HG02943 (cell line): Measurements from ENCODE around the gene FER.
"Not testable (repeated sequence)": the region's sequence is repeated elsewhere in the genome, so short reads cannot be mapped to it uniquely, and the experiment has no call there.

Source experiments
- ATAC-seq: cut with Tn5 transposase; IDR thresholded peaks from one replicate; pipeline ENCODE4 v1.9.1; 2021; ENCODE audit warnings: mild to moderate bottlenecking, low read depth, moderate library complexity; ENCODE audit not compliant: unreplicated experiment

FER gene

DNA sequence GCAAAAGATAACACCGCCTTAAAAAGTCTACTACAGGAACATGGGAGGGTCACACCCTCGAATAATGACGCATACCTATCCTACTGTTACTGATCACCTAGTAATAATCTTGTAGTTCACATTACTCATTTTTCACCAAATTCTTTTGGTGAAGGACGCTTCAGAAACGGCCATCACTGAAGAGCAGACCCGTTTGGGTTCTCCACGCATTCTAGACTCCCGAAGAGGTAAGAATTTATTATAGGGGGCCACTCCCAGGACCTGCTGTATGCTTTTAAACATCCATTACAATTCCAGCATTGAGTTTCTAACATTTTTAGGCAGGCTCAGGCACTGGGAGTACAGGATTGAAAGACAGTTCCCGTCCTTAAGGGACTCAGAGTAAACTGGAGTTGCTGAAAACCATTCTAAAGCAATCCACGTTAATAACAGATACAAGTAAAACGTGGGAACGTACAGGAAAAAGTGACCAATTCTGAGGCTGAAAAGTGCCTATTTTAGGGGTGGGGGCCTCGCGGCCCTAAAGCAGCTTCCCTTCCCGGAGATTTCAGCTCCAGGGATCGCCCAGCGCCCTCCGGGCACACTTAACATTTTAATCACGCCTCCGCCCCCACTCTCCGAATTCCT is at the start of gene FER:
FER (plus strand) TSS at position 124 of the 627 bp plus-strand sequence. CDS start 50,286 bp downstream, outside the sequence.
- ATAC-seq = peak; percentile 24

DNA sequence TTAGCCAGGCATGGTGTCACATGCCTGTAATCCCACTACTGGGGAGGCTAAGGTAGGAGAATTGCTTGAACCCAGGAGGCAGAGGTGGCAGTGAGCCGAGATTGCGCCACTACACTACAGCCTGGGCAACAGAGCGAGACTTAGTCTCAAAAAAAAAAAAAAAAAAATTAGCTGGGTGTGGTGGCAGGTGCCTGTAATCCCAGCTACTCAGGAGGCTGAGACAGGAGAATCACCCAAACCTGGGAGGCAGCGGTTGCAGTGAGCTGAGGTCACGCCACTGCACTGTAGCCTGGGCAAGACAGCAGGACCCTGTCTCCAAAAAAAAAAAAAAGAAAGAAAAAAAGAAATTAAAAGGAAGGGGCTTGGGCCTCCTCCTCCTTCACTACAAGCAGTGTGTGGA is 47.3 kb upstream of the FER start:
- ATAC-seq = not testable (repeated sequence)

DNA sequence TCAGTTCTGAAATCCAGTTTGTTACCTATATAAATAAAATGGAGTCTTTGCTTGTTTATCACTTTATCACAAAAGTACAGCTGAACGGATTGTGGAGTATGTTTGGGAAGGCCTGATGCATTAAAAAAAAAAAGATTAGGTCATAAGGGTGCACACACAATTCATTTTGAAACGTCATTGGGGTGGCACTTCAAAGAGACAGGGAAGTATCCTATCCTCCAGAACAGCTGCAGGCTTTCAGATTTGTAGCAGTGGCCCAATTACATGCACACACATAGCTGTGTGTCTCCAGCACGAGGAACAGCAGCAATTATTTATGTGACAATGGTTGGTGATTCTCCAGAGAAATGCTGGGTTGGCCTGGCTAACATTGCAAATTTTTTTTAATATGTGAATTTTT is 46.8 kb upstream of the FER start:
- ATAC-seq = no peak

DNA sequence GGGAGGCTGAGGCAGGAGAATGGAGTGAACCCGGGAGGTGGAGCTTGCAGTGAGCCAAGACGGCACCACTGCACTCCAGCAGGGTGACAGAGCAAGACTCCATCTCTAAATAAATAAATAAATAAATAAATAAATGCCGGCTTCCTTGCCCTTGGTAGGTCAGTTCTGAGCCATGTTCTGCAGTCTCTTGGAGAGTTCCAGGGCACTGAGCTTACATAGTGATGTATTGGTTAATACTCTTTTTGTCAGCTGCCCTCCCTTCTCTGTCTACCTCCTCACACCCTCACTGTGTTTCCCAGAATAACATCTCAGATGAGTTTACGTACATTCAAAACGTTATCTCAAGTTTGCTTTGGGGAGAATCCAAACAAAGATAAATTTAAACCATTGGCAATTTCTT is 45.2 kb upstream of the FER start:
- ATAC-seq = no peak

DNA sequence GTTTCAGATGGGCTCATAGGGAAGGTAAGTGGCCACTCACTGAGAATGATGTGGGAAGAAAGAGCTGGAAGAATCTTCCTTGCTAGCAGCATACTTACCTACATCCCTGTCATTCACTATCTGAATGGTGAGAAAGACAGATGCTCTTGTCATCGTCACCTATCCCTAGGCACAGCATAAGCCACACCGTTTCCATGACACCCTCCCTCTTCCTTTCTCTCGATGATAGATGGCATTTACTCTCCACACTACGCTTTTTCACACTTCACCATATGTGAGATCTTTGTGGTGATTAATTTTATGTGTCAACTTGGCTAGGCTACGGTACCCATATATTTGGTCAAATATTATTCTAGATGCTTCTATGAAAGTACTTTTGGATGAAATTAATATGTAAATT is 44.4 kb upstream of the FER start:
- ATAC-seq = no peak

DNA sequence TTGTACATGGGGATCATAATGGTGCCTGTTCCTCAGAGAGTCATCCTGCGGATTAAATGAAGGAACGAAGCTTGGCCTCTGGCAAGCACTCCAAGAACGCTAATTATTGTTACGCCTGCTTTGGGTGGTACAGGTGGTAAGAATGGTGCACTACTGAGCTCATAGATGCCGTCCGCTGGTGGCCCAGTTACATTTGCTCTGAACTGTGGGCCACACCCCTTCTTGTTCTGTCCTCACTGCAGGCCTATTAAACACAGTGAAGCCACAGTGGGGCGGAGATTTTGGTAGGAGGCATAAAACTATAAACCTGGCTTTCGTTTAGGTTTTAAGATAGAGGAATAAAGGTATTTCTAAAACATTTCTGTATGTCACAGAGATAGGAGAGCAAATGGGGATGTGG is 40.6 kb upstream of the FER start:
- no peak for ATAC-seq

DNA sequence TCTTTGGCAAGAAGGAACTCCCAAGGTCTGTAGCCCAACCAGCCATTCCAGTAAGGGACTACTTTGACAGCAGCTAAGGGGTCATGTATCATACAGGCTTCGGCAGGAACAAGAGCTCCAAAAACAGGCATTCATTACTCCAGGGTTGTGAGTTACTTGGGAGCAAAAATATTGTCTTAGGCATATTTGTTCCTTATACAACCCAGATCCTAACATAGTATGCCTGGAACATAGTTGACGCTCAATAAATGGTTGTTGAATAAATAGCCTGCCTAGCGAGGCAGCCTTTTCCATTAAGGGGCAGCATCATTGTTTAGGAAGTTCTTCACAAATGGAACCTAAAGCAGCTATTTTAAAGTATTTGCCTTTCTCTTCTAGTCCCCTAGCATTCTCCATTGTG is 35.8 kb upstream of the FER start:
- ATAC-seq = no peak

DNA sequence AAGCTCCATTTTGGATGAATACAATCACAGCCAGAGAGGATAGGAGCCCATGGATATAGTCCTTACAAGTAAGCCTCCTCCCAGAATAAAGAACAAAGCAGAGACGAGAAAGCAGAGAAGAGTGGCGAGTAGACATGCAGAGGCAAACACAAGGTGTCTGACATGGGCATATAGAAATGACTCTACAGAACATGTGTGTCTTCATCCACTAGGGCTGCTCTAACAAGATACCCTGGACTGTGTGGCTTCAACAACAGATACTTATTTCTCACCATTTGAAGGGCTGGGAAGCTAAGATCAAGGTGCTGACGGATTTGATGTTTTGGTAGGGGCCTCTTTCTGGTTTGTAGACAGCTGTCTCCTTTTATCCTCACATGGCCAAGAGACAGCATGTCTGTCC is 32.3 kb upstream of the FER start:
- no peak for ATAC-seq

DNA sequence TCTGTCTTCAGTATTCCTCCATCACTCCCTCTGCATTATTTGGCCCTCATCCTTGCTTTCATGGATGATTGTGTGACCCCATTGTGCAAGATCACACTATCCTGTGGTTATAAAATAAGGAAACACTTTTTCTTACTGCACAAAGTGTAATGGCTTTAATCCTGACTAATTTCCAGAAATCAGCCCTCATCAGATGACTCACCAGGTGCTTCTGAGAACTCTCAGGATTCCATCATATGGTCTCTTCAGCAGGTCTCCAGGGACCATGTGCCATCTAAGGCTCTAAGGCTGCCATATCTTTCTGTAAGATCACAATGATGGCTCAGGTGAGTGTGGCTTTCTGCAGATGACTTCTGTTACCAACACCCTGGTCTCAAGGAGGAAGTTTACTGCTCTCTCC is 27.3 kb upstream of the FER start:
- peak; percentile 82 for ATAC-seq

DNA sequence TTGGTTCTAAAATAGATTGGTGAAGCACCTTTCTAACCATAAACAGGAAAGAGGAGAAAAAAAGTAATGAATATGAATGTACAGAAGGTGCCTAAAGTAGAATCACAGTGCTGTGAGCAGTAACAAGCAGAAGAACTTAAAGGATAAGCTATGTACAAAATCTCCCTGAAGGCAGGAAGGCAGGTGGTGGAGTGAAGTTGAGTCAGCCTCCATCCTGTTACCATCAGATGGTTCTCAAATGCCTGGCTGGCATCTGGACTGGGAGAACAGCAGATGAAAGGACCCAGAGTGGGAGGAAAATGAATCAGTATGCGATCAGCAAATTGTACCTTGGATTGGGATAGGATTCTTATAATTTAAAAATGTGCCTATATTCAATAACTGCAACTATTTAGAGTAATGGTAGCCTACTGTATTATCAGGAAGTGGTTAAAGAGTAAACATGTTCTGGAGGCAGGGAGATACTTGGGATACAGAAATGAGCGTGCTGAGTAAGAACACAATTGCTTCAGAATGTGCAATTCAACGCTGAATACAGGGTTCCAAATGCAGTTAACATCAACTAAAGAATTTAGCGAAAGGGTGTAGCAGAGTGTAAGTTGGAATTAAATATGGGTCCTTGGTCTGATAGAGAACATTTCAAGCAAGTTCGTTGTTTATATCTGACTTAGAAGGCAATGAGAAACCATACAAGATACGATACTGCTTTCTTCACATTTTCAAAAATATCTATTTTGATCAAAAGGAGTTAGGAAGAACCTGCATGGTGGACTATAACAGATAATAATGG is 21.1 kb upstream of the FER start:
- no peak for ATAC-seq

DNA sequence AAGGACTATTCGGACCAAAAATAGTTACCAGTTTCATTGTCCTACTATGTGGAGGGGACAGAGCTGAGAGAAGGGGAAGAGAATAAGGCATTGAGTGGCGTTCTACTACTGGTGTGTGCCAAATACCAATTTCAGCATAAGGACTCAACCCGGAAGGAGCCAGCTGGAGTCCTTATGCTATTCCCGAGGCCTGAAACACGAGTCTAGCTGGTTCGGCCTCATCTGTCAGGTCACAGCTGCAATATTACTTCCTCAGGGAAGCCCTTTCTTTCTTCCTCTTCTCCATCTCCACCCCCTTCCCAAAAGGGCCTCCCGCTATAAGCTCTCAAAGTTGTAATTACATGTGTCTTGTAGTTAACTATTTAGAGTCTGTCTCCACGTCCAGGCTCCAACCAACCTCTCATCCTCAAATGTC is 20.5 kb upstream of the FER start:
- ATAC-seq = no peak

DNA sequence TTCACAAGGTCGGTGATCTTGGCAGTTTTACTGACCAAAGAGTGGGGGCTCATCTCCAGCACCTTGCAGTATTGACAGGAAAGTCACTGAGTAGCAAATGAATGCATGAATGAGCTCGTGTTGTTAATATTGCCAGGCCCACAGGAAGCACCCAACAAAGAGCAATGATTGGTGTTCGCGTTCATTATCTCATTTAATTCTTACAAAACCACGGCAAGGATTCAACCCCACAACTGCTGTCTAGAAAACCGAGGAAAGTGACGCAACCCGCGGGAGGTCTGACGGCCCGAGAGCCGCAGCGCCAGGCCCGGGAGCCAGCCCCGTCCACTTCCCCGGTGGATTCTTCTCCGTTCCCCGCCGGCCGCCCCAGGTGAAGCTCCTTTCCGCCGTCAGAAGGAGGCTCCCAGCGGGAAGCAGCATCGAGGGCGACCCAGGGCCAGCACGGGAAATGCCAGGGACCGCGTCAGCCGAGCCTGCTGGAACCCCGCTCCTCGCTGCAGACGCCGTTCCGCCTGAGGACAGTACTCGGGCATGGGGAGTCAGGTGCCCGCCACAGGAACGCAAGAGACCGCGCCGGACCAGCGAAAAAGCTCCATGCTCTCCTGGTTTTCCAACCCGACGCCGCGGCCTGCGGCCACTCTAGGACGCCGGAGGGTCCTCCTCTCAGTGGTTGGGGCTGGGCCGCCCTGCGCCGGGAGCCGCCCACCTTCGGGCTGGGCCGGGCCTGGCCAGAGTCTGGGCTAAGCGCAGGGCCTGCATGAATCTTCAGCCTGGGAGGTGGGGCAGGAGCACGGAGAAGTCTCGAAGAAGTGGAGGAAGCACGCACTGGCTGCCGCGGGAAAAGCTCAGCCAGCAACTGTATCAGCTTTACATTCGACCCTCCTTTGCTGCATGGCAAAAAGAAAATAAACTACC is 19.8 kb upstream of the FER start:
- ATAC-seq = peak; percentile 70

DNA sequence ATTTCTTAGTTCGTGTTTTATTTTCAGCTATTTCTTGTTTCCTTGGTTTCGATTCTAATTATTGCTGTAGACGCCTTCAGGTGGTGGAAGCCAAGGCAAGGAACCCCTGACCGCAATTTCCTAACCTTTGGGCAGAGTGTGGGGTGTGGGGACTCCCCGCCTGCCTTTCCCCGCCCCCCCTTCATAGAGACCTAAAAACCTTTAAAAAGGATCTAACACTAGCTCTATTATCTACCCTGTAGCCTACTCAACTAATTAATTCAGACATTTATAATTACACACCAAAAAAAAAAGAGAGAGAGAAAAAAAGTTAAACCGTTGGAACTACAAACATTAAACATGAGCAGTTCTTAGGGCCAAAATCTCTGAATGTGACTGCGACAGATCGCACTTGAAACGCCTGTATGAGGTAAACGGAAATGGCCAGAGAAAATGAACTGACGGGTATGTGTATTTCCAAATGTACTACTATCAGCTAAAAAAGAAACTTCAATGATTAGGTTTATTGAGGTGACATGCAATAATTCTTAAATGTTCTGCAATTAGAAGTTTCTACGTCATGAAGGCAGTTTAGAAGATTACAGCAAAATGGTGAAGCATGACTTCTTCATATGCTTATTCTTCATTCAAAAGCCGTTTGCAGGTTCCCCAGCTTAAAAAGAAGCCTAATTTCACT is 19.0 kb upstream of the FER start:
- ATAC-seq = peak; percentile 31

DNA sequence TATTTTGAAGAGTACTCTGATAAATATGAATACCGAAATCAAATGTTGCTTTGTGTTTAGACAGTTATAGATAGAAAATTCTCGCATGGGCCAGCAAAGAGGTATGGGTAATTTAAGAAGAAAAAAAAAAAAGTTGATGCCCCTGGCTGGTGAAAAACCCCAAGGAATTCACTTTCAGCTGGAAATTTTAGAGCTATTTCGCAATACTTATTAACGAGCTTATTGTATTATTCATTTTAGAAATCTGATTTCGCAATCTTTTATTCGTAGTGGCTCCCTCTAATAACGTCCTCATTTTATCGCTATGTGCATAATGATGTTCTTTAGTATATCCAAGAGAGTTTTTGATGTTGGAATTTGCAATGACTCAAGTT is 18.5 kb upstream of the FER start:
- ATAC-seq = no peak

DNA sequence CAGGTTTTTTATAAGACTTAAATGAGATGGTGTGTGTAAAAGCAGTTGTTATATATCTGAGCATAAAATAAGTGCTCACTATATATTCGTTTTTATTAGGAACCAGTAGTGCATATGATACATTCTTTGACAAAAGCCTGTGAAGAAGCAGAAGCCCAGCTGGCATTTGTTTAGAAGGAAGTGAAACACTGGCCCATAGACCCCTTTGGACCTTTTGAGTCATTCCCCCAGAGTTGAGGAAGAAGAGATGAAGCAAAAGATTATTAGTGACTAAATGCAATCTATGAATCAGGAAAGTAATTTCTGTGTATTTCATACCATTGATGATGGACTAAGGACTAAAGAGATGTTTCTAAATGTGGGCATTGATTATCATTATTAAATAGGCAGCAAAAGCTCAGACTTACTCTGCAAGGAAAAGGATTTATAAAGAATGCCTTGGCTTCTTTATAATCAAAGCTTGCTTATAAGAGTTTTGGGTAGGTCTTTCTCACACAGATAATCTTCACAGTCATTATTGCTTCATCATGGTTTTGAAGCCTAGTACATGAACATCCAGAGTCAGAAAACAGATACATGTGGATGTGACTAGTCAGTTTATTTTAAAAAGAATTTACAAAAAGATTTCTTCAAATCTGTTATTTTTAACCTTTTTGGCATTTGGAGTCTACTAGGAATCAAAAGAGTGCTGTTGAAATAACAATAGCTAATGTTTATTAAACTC is 16.9 kb upstream of the FER start:
- no peak for ATAC-seq

DNA sequence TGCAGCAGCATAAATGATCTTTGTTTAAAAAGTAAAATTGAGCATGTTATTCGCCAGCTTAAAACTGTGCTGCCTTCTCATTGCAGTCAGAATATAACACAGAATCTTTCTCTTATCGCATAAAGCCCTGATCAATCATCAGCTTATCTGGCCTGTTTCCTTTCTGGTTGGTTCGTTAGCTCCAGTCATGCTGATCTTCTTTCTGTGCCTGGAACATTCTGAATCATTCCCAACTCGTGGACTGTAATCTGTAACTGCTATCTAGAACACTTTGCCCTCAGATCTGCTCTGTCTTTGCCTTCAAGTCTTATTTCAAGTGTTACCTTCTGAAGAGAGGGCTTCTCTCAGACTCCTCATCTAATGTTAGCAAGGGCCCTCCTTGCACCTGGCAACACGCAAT is 11.9 kb upstream of the FER start:
- no peak for ATAC-seq

DNA sequence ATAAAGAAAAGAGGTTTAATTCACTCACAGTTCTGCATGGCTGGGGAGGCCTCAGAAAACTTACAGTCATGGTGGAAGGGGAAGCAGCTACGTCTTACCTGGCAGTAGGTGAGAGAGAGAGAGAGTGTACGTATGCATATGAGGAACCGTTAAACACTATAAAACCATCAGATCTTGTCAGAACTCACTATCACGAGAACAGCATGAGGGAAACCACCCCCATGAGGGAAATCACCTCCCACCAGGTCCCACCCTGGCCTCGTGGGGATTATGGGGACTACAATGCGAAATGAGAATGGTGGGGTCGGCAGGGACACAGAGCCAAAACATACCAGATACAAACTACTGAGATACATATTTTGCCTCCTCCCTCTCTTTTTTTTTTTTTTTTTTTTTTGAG is 10.8 kb upstream of the FER start:
- ATAC-seq = no peak

DNA sequence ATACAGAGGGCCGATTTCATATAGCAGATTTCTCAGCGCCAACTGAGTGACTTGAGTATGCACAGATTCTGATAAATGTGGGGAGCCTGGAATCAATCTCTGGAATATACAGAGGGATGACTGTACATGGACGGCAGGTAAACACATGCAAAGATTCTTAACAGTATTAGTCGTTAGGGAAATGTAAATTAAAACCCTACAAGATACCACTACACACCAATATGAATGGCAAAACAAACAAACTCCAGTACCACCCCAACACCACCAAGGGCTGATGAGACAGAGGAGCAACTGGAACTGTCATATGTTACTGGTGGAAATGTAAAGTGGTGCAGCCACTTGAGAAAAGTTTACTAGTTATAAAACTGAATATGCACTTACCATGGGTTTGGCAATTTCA is 8.3 kb upstream of the FER start:
- no peak for ATAC-seq

DNA sequence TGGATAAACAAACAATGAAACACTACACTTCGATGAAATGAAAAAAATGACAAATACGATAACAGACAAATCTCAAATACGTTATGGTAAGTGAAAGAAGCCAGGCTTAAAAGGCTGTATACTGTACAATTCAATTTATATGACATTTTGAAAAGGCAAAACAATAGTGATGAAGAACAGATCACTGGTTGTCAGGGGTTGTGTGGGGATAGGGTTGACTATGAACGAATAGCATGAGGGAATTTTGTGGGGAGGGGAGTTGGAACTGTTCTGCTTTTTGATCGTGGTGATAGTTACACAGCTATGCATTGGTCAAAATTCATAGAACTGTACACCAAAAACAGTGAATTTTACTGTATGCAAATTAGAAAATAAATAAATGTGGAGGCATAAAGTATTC is 7.8 kb upstream of the FER start:
- ATAC-seq = no peak

DNA sequence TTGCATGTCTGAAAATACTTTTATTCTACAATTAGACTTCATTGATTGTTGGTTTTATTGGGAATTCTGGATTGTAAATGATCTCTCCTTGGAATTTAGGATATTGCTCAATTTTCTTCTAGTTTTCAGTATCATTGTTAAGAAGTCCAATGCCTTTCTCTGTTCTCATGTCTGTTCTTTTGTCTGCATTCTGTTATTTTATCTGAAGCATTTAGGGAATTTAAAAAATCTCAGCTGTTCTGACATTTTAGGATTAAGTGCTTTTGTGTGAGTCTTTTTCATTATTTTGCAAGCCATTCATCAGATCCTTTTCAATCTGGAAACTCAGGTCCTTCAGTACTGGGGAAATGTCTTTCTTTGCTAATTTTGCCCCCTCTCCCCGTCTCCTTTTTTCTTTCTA is 4.4 kb upstream of the FER start:
- ATAC-seq = no peak
